BJ (cell line): ENCODE measurements around the gene NGEF. TPM values are rescaled to one million over a fixed set of nuclear protein-coding genes. Genes with fewer than 3 reads are reported as not detected.

ENCODE experiments used
- CTCF ChIA-PET: fragments of 350-600 bp; formaldehyde crosslinking; extraction: SDS; loops from one replicate; lab custom pipeline; 2021; ENCODE audit warnings: antibody characterized with exemption, inconsistent platforms; lab: Yijun Ruan, JAX
- POLR2A ChIA-PET: fragments of 300-600 bp; sonication (Branson Sonifier 250); formaldehyde crosslinking; extraction: SDS; loops from one replicate; lab custom pipeline; 2021; ENCODE audit warnings: antibody characterized with exemption; lab: Charles Lee
- DNase-seq: peaks from one replicate; pipeline ENCODE4 v3.0.0-alpha.2; 2011; ENCODE audit warnings: low read depth
- H3K27me3 ChIP-seq: 2 replicates; pipeline ENCODE4 v1.6.0; 2011; ENCODE audit warnings: low read length; ENCODE audit not compliant: control insufficient read depth, insufficient read depth
- H3K36me3 ChIP-seq: 2 replicates; pipeline ENCODE4 v1.5.1; 2011; ENCODE audit warnings: low read length; ENCODE audit not compliant: control insufficient read depth, insufficient read depth
- H3K4me3 ChIP-seq: 2 replicates; pipeline ENCODE4 v1.5.1; 2011; ENCODE audit warnings: low read depth, mild to moderate bottlenecking, control low read depth, low read length
- CTCF ChIP-seq: IDR thresholded peaks from 2 replicates; pipeline ENCODE4 v1.5.1; 2011; ENCODE audit warnings: low read depth, mild to moderate bottlenecking, control low read depth, inconsistent platforms, low read length, moderate library complexity; ENCODE audit not compliant: insufficient read depth
- polyA plus RNA-seq: library from polyadenylated mRNA; depleted of rRNA; stranded (reverse); fragments of >200 nt; gene quantifications from 2 replicates; pipeline ENCODE4 v1.2.3, GENCODE V29; 2011

The NGEF gene
- polyA plus RNA-seq, 1 experiment = 0.23 TPM

DNA sequence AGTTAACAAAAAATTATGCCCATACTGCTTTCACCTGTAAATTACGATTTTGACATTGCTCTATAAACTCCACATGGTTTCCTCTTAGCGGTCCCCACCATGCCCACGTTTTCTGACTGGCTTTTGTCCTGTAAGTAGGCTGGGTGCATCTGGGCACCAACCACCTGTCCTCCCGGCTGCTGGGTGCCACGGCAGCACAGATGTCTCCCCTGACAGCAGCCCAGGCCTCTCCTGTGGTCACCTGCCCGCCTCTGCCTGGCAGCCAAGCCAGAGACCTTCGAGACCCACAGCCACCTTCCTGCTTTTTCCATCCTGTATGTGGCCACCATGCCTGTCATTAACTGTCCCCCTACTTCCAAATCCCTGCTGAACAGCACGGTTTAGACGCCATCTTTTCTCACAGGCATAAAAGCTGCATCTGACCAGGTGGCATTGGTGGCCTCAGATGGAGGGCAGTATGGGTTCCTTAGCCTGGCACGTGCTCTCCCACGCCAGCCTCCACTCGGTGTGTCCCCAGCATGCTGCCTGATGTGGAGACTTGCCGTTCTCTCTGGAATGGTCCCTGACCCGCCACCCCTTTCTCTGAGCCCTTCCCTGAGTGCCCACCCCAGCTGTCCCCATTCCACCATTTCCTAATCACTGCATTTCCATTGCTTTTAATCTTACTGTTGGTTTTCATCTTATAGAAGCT, 124.1 kb downstream of the NGEF start:
- POLR2A ChIA-PET = no interaction called here
- DNase-seq = no peak
- no peak for TF ChIP-seq CTCF
- CTCF ChIA-PET = no interaction called here
- Histone ChIP-seq H3K36me3 (no peaks in the 10 kb centered on the region), H3K27me3 (no peaks in the 10 kb centered on the region; the same call in 1 of the 2 replicates), H3K4me3 (no peak overlapping the region)

GRCh38 chr2:232888099-232888836, 124.8 kb downstream of the NGEF start:
- Histone ChIP-seq H3K36me3 (no peaks in the 10 kb centered on the region), H3K27me3 (no peaks in the 10 kb centered on the region; the same call in 1 of the 2 replicates), H3K4me3 (no peak overlapping the region)
- no peak for TF ChIP-seq CTCF
- POLR2A ChIA-PET = no interaction called here
- CTCF ChIA-PET = no interaction called here
- DNase-seq = no peak

- no peaks in the 10 kb centered on the region; the same call in 1 of the 2 replicates for H3K27me3 ChIP-seq
- no peak overlapping the region for H3K4me3 ChIP-seq
- no peak for DNase-seq
- CTCF ChIA-PET = no interaction called here
- POLR2A ChIA-PET = no interaction called here
- 0 out of 2 replicates have a peak, but pooled peaks have one; percentile 10 for TF ChIP-seq CTCF
- no peaks in the 10 kb centered on the region for H3K36me3 ChIP-seq
Measured at GRCh38 chr2:232887171-232887850, 125.7 kb downstream of the NGEF start.

DNA sequence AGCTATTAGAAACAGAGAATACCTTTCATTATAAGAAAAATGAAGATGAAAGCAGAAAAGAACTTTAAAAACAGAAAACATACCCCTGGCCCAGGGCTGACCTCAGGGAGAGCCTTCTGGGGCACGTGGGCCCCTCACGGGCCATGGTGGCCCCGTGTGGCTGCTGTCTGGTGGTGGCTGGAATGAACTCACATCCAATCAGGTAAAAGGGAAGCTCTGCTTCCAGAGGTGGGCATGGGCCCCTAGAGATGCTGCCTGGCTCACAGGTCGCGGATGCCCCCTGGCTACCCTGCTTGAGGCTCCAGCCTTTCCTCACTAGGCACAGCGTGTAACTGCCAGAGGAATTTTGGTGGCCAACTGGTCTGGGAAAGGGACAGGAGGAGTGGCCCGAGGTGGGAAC, 126.4 kb downstream of the NGEF start:
- no peak for TF ChIP-seq CTCF
- ChIA-PET POLR2A (no interaction called here), CTCF (no interaction called here)
- no peak for DNase-seq
- Histone ChIP-seq H3K4me3 (no peak overlapping the region), H3K36me3 (no peaks in the 10 kb centered on the region), H3K27me3 (no peaks in the 10 kb centered on the region; the same call in 1 of the 2 replicates)

GRCh38 chr2:232886176-232886575, 126.9 kb downstream of the NGEF start:
- Histone ChIP-seq H3K27me3 (no peaks in the 10 kb centered on the region; the same call in 1 of the 2 replicates), H3K4me3 (no peak overlapping the region), H3K36me3 (no peaks in the 10 kb centered on the region)
- no peak for TF ChIP-seq CTCF
- POLR2A ChIA-PET = no interaction called here
- CTCF ChIA-PET = no interaction called here
- DNase-seq = no peak
